Heart right ventricle (tissue), 16 donors: ENCODE results near the gene EXOC6. TPM values are rescaled to one million over a fixed set of nuclear protein-coding genes. Genes with fewer than 3 reads are reported as not detected.
A peak's percentile ranks its signal among the peaks of the same experiment; 100 is the strongest.
"Not testable (repeated sequence)": the region's sequence is repeated elsewhere in the genome, so short reads cannot be mapped to it uniquely, and the experiment has no call there.

Experiments
- ATAC-seq, 8 donors: fragments of 200-7000 bp; cut with Tn5 transposase; one replicate each; pipeline ENCODE4 v1.9.1; 2020; ENCODE audit warnings: mild to moderate bottlenecking in 8 of 8, moderate library complexity in 8 of 8, moderate number of reproducible peaks in 1 of 8
- DNase-seq, 2 donors: peaks; one replicate each; pipeline ENCODE4 v3.0.0-alpha.2; 2020
- H3K27ac ChIP-seq, 10 donors: fragments of 200-600 bp; sonication (generic) in 2 of 10; one replicate each; pipeline versions ENCODE4 v1.5.0 to v1.8.0; 2020 to 2022; ENCODE audit warnings: mild to moderate bottlenecking in 3 of 10
- H3K27me3 ChIP-seq, 7 donors: fragments of 200-600 bp; one replicate each; pipeline ENCODE4 v1.8.0; 2021 to 2022; ENCODE audit warnings: mild to moderate bottlenecking in 2 of 7
- H3K36me3 ChIP-seq, 9 donors: fragments of 200-600 bp; sonication (generic) in 1 of 9; one replicate each; pipeline versions ENCODE4 v1.5.0 to v1.8.0; 2020 to 2022; ENCODE audit warnings: mild to moderate bottlenecking in 2 of 9
- H3K4me1 ChIP-seq, 9 donors: fragments of 200-600 bp; sonication (generic) in 1 of 9; one replicate each; pipeline versions ENCODE4 v1.5.0 to v1.8.0; 2020 to 2022; ENCODE audit warnings: mild to moderate bottlenecking in 4 of 9
- H3K4me3 ChIP-seq, 10 donors: fragments of 200-600 bp; sonication (generic) in 2 of 10; one replicate each; pipeline versions ENCODE4 v1.5.0 to v1.8.0; 2020 to 2022; ENCODE audit warnings: mild to moderate bottlenecking in 7 of 10, moderate library complexity in 2 of 10
- H3K9me3 ChIP-seq, 11 donors: fragments of 200-600 bp in 10 of 11; sonication (generic) in 2 of 11; one replicate each; pipeline versions ENCODE4 v1.5.0 to v1.8.0; 2013 to 2022; ENCODE audit warnings: mild to moderate bottlenecking in 2 of 11, control low read depth in 1 of 11, moderate library complexity in 1 of 11
- WGBS, 2 donors: extraction: QIAGEN DNeasy Blood & Tissue Kit; methylation state at CpG; one replicate each; pipeline ENCODE4 v1.1.7; 2013; ENCODE audit warnings: inconsistent platforms in 1 of 2; 5-methylcytosine and 5-hydroxymethylcytosine counted together
- intact Hi-C, 10 donors: fragments of 100-400 bp; cut with DNase I; formaldehyde crosslinking; loops; one replicate each; pipeline versions ENCODE4 v1.11.1 to v1.14.2; 2022
- polyA plus RNA-seq, 2 donors: library from polyadenylated mRNA; stranded (reverse); fragments of 200-250 nt; gene quantifications; one replicate each; pipeline ENCODE4 v1.2.3, GENCODE V29; 2013
- total RNA-seq, 10 donors: library from RNA; stranded (reverse); fragmentation: NEBNext Ultra II Directional in 3 of 10; extraction: Animal tissue kit (Norgen Biotek cat#: 25700) in 3 of 10; gene quantifications; one replicate each; pipeline versions ENCODE4 v1.2.1 to v1.2.4, GENCODE V29; 2021 to 2023
- TF ChIP-seq, protein P1 (sequence below), 9 donors: fragments of 200-600 bp; sonication (generic) in 2 of 9; IDR thresholded peaks; one replicate each; pipeline versions ENCODE4 v1.5.0 to v1.8.0; 2021 to 2022; ENCODE audit warnings: antibody characterized with exemption in 9 of 9, mild to moderate bottlenecking in 5 of 9, moderate library complexity in 1 of 9
- donor health status: Arrhythmogenic right ventricular cardiomyopathy.
- donor health status: ischemic (EF 13 %, LVEDD 7.1; RV severe dilation, severe dysfunction).
- donor health status: healthy with polysubstance abuse.
- donor health status: DM: no; HTN: yes; CAD: no.
- donor health status: DM: no; HTN: no; CAD: no.
- donor health status: ischemic (EF 25% LVEDD 6.9; RV normal size, moderate dysfunction).
- donor health status: ischemic (EF 25% LVEDD 5.7; RV mildly dilated, moderate dysfunction).
- donor health status: healthy.
- donor health status: DM: yes; HTN: yes; CAD: no.
- donor health status: Ischemic cardiomyopathy.
- donor health status: ischemic (EF 35%, LVEDD 5.7; RV mildly dilated, moderate dysfunction).
- donor health status: nonischemic (EF 11% LVEDD 7.7; RV severe dilation, severe dysfunction).
- donor health status: DM: yes; HTN: yes; CAD: no.
- donor health status: PGD.
- donor health status: ischemic (EF 29% LVEDD 5.4; RV normal size, mild dysfunction).
- donor health status: nonischemic (EF 23%, LVEDD 6.1; RV moderate dilation, normal function).

Gene EXOC6
- total and polyA plus RNA-seq, 12 donors, result 3.3 to 11.7 (median 9.2) TPM

GRCh38 chr10:92946491-92946890 is 98.2 kb downstream of the EXOC6 start:
- Histone ChIP-seq H3K9me3 (no peaks in the 10 kb centered on the region), H3K27me3 (no peaks in the 10 kb centered on the region), H3K4me3 (no peak overlapping the region), H3K27ac (no peak overlapping the region), H3K4me1 (no peaks in the 10 kb centered on the region), H3K36me3 (peaks cover 0 to 91% (median 10%) of the 10 kb centered on the region in 9 donors)
- TF ChIP-seq, protein P1, sequence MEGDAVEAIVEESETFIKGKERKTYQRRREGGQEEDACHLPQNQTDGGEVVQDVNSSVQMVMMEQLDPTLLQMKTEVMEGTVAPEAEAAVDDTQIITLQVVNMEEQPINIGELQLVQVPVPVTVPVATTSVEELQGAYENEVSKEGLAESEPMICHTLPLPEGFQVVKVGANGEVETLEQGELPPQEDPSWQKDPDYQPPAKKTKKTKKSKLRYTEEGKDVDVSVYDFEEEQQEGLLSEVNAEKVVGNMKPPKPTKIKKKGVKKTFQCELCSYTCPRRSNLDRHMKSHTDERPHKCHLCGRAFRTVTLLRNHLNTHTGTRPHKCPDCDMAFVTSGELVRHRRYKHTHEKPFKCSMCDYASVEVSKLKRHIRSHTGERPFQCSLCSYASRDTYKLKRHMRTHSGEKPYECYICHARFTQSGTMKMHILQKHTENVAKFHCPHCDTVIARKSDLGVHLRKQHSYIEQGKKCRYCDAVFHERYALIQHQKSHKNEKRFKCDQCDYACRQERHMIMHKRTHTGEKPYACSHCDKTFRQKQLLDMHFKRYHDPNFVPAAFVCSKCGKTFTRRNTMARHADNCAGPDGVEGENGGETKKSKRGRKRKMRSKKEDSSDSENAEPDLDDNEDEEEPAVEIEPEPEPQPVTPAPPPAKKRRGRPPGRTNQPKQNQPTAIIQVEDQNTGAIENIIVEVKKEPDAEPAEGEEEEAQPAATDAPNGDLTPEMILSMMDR (IDR thresholded peaks at IDR 0.05), result no peak
- no peak for DNase-seq
- ATAC-seq, result no peak
- 98 to 99% methylated on average over 3 of the region's 3 CpGs for WGBS, 2 donors
- intact Hi-C loops, result no loop called here

- H3K27ac ChIP-seq, intact Hi-C loops, H3K4me1 ChIP-seq, DNase-seq, H3K9me3 ChIP-seq, ATAC-seq, H3K4me3 ChIP-seq, H3K27me3 ChIP-seq: not testable (repeated sequence)
- peaks cover 0 to 93% (median 3%) of the 10 kb centered on the region in 9 donors for H3K36me3 ChIP-seq
These were observed 104.3 kb downstream of the EXOC6 start for GRCh38 chr10:92952573-92952972.

GRCh38 chr10:92957223-92958010 is 109.1 kb downstream of the EXOC6 start:
- TF ChIP-seq, protein P1 (IDR thresholded peaks at IDR 0.05), result no peak
- 52 to 74% methylated on average over 2 of the region's 2 CpGs for WGBS, 2 donors
- peak in 1 of 8 donors; percentile 19 for ATAC-seq
- intact Hi-C loops, result no loop called here
- Histone ChIP-seq H3K27me3 (no peaks in the 10 kb centered on the region), H3K27ac (no peak overlapping the region), H3K36me3 (peaks cover 0 to 70% (median 0%) of the 10 kb centered on the region in 9 donors), H3K4me3 (no peak overlapping the region), H3K4me1 (peaks cover 0 to 13% (median 0%) of the 10 kb centered on the region in 9 donors), H3K9me3 (peaks cover 0 to 2% (median 0%) of the 10 kb centered on the region in 11 donors)
- DNase-seq, result no peak

- TF ChIP-seq, protein P1 (IDR thresholded peaks at IDR 0.05), result no peak
- Histone ChIP-seq H3K4me3 (no peak overlapping the region), H3K36me3 (peaks cover 0 to 28% (median 0%) of the 10 kb centered on the region in 9 donors), H3K27me3 (no peaks in the 10 kb centered on the region), H3K27ac (no peak overlapping the region), H3K4me1 (peaks cover 0 to 13% (median 0%) of the 10 kb centered on the region in 9 donors), H3K9me3 (no peaks in the 10 kb centered on the region)
- 66 to 75% methylated on average over 2 of the region's 2 CpGs for WGBS, 2 donors
- intact Hi-C loops, result no loop called here
- DNase-seq (no peak), ATAC-seq (no peak)
These were observed 113.3 kb downstream of the EXOC6 start for GRCh38 chr10:92961638-92962037.

DNA sequence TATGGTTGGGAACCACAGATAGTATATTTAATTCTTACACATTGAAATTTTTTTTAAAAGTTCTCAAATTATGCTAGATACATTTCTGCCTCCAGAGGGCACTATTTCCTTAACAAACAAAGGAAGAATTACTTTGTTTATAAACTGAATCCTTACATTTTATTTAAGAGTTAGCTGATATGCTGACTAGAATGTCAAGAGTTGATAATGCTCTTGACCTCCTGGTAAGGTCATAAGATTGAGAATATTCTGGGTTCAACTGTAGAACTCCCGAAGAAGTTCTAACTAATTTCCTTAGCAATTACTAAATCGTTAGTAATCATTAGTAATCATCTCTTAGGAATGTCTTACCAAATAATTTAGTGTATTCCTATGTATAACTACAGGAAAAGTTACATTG is 117.0 kb downstream of the EXOC6 start:
- Histone ChIP-seq H3K4me1 (peaks cover 0 to 5% (median 0%) of the 10 kb centered on the region in 9 donors), H3K9me3 (no peaks in the 10 kb centered on the region), H3K27ac (no peak overlapping the region), H3K27me3 (no peaks in the 10 kb centered on the region), H3K36me3 (peaks cover 0 to 13% (median 0%) of the 10 kb centered on the region in 9 donors), H3K4me3 (no peak overlapping the region)
- intact Hi-C loops, result no loop called here
- DNase-seq, result no peak
- 45 to 55% methylated on average over 2 of the region's 2 CpGs for WGBS, 2 donors
- TF ChIP-seq, protein P1 (IDR thresholded peaks at IDR 0.05), result peak; percentile 50 to 78 (median 70)
- no peak for ATAC-seq
